Measurements from ENCODE around the gene ERFL.

Gene ERFL

DNA sequence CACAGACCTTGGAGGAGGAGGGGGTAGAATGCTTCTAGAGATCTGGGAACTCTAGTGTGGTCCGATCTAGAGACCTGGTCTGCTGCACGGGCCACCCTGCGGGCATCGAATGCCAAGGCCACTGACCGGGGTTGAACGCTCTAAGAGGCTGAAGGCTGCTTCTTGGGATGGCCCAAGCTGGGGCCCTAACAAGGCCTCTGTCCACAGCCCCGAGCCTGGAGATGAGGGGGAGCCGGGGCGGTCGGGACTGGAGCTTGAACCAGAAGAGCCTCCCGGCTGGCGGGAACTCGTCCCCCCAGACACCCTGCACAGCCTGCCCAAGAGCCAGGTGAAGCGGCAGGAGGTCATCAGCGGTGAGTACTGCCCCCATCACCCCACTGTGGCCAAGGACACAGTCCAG, 30.0 kb downstream of the ERFL start:
- Histone ChIP-seq H3K9ac (ENCODE audit: low read length) (no peak overlapping the region), H2AFZ (ENCODE audit: low read depth, low read length) (no peak overlapping the region), H3K36me3 (replicated peaks; ENCODE audit: low read depth, low read length) (peaks cover 39% of the 10 kb centered on the region), H3K79me2 (ENCODE audit: low read length) (no peaks in the 10 kb centered on the region), H4K20me1 (ENCODE audit: insufficient read depth, low read length) (no peaks in the 10 kb centered on the region; the same call in 1 of the 2 replicates), H3K4me1 (ENCODE audit: low read length) (peaks cover 25% of the 10 kb centered on the region), H3K27me3 (ENCODE audit: low read depth, low read length) (no peaks in the 10 kb centered on the region), H3K27ac (ENCODE audit: low read length) (no peak overlapping the region), H3K4me3 (ENCODE audit: low read length) (no peak overlapping the region), H3K9me3 (ENCODE audit: insufficient read depth, low read length) (no peaks in the 10 kb centered on the region), H3K4me2 (ENCODE audit: low read length) (no peak overlapping the region)
- TF ChIP-seq EZH2phosphoT487 (IDR thresholded peaks at IDR 0.05; ENCODE audit: low read depth) (no peak), CTCF (IDR thresholded peaks at IDR 0.05; ENCODE audit: low read depth, low read length) (no peak)

DNA sequence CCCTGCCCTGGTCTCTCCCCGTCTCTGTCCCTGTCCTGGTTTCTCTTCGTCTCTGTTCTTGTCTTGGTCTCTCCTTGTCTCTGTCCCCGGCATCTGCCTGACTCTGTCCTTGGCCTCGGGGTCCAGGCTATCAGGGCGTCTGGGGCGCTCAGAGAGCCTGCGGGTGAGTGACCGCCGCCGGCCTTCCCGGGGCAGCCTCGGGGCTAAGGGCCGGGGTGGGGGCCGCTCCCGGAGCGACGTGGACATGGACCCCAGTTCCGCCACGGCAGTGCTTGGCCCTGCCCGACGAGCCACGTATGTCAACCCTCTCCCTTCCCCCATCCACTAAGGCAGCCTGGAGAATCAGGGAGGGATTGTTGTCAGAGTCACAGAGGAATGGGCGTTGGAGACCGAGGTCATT, 30.4 kb downstream of the ERFL start:
- H3K27me3 ChIP-seq (ENCODE audit: low read depth, low read length) = no peaks in the 10 kb centered on the region
- H3K9ac ChIP-seq (ENCODE audit: low read length) = no peak overlapping the region
- H3K36me3 ChIP-seq (replicated peaks; ENCODE audit: low read depth, low read length) = peaks cover 38% of the 10 kb centered on the region
- no peaks in the 10 kb centered on the region; the same call in 1 of the 2 replicates for H4K20me1 ChIP-seq (ENCODE audit: insufficient read depth, low read length)
- no peak overlapping the region for H3K27ac ChIP-seq (ENCODE audit: low read length)
- H3K9me3 ChIP-seq (ENCODE audit: insufficient read depth, low read length) = no peaks in the 10 kb centered on the region
- TF ChIP-seq CTCF (IDR thresholded peaks at IDR 0.05; ENCODE audit: low read depth, low read length) = no peak
- H2AFZ ChIP-seq (ENCODE audit: low read depth, low read length) = no peak overlapping the region
- H3K79me2 ChIP-seq (ENCODE audit: low read length) = no peaks in the 10 kb centered on the region
- H3K4me3 ChIP-seq (ENCODE audit: low read length) = no peak overlapping the region
- H3K4me1 ChIP-seq (ENCODE audit: low read length) = peaks cover 25% of the 10 kb centered on the region
- no peak overlapping the region for H3K4me2 ChIP-seq (ENCODE audit: low read length)

GRCh38 chr19:41897181-41897580, 31.1 kb downstream of the ERFL start:
- H3K9ac ChIP-seq (ENCODE audit: low read length) = no peak overlapping the region
- H3K4me1 ChIP-seq (ENCODE audit: low read length) = peaks cover 25% of the 10 kb centered on the region
- H4K20me1 ChIP-seq (ENCODE audit: insufficient read depth, low read length) = no peaks in the 10 kb centered on the region; the same call in 1 of the 2 replicates
- no peaks in the 10 kb centered on the region for H3K27me3 ChIP-seq (ENCODE audit: low read depth, low read length)
- H3K4me2 ChIP-seq (ENCODE audit: low read length) = no peak overlapping the region
- no peak overlapping the region for H3K27ac ChIP-seq (ENCODE audit: low read length)
- TF ChIP-seq CTCF (IDR thresholded peaks at IDR 0.05; ENCODE audit: low read depth, low read length) (no peak), EZH2phosphoT487 (IDR thresholded peaks at IDR 0.05; ENCODE audit: low read depth) (no peak)
- H3K36me3 ChIP-seq (replicated peaks; ENCODE audit: low read depth, low read length) = peaks cover 36% of the 10 kb centered on the region
- no peak overlapping the region for H2AFZ ChIP-seq (ENCODE audit: low read depth, low read length)
- no peak overlapping the region for H3K4me3 ChIP-seq (ENCODE audit: low read length)
- no peaks in the 10 kb centered on the region for H3K79me2 ChIP-seq (ENCODE audit: low read length)
- H3K9me3 ChIP-seq (ENCODE audit: insufficient read depth, low read length) = no peaks in the 10 kb centered on the region

DNA sequence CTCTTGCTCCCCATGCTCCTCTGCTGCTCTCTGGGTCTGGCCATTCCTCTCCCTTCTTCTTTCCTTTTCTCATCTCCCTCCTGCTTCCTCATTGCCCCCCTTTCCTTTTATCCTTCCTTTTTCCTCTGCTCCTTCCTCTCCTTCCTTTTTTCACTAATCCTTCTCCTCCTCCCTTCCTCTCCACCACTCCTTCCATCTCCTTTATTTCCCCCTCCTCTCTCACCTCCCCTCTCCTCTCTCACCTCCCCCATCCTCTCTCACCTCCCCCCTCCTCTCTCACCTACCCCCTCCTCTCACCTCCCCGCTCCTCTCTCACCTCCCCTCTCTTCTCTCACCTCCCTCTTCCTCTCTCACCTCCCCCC, 31.7 kb downstream of the ERFL start:
- Histone ChIP-seq H3K27ac (ENCODE audit: low read length) (no peak overlapping the region), H4K20me1 (ENCODE audit: insufficient read depth, low read length) (no peaks in the 10 kb centered on the region; the same call in 1 of the 2 replicates), H3K4me3 (ENCODE audit: low read length) (no peak overlapping the region), H3K9me3 (ENCODE audit: insufficient read depth, low read length) (no peaks in the 10 kb centered on the region), H3K36me3 (replicated peaks; ENCODE audit: low read depth, low read length) (peaks cover 30% of the 10 kb centered on the region), H3K27me3 (ENCODE audit: low read depth, low read length) (no peaks in the 10 kb centered on the region), H3K4me1 (ENCODE audit: low read length) (peaks cover 25% of the 10 kb centered on the region), H3K4me2 (ENCODE audit: low read length) (no peak overlapping the region), H3K79me2 (ENCODE audit: low read length) (no peaks in the 10 kb centered on the region), H2AFZ (ENCODE audit: low read depth, low read length) (no peak overlapping the region), H3K9ac (ENCODE audit: low read length) (no peak overlapping the region)
- no peak for TF ChIP-seq EZH2phosphoT487 (IDR thresholded peaks at IDR 0.05; ENCODE audit: low read depth)
- no peak for TF ChIP-seq CTCF (IDR thresholded peaks at IDR 0.05; ENCODE audit: low read depth, low read length)

Data from OCI-LY3 (cell line).